NCI-H69 (cell line): Measurements from ENCODE around the gene ANKRD13D.
A peak's percentile ranks its signal among the peaks of the same experiment; 100 is the strongest.

Experiments
- DNase-seq: peaks from one replicate; lab custom pipeline; 2025; lab: John Stamatoyannopoulos, UW

Gene ANKRD13D

DNA sequence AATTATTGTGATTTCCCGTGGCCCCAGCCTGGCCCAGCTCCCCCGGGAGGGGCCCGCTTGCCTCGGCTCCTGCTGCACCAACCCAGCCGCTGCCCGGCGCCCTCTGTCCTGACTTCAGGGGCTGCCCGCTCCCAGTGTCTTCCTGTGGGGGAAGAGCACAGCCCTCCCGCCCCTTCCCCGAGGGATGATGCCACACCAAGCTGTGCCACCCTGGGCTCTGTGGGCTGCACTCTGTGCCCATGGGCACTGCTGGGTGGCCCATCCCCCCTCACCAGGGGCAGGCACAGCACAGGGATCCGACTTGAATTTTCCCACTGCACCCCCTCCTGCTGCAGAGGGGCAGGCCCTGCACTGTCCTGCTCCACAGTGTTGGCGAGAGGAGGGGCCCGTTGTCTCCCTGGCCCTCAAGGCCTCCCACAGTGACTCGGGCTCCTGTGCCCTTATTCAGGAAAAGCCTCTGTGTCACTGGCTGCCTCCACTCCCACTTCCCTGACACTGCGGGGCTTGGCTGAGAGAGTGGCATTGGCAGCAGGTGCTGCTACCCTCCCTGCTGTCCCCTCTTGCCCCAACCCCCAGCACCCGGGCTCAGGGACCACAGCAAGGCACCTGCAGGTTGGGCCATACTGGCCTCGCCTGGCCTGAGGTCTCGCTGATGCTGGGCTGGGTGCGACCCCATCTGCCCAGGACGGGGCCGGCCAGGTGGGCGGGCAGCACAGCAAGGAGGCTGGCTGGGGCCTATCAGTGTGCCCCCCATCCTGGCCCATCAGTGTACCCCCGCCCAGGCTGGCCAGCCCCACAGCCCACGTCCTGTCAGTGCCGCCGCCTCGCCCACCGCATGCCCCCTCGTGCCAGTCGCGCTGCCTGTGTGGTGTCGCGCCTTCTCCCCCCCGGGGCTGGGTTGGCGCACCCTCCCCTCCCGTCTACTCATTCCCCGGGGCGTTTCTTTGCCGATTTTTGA is 3.3 kb upstream of the ANKRD13D start:
- DNase-seq = no peak

DNA sequence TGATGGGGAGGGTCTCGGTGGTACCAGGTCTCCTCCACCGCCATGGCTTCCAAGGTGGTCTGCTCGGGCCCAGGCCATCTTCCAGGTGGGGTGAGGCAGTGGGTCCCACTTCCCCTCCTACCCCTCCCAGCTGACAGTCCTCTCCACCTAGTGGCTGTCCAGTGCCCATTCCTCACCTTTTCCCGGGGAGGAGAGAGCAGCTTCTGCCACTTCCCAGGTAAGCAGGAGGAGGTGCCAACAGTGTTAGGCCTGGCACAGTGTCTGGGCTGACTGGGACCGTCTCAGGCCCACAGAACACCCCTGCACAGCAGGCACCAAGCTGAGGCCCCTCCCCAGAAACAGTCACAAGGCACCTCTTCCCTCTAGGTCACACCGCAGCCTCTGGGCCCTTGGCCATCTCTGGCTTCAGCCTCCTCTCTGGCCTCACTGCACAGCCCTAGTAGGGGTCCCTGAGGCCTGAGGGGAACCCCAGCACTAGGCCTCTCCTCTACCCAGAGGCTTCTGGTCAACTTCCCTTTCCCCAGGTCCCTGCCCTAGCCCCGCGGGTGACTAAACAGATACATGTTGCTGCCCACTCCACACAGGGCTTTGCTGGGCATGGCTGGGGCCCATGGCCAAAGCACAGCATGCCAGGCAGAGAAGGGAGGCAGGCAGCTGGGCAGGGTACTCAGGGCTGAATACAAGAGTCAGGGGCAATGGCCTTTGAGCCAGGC is 2.3 kb upstream of the ANKRD13D start:
- no peak for DNase-seq

DNA sequence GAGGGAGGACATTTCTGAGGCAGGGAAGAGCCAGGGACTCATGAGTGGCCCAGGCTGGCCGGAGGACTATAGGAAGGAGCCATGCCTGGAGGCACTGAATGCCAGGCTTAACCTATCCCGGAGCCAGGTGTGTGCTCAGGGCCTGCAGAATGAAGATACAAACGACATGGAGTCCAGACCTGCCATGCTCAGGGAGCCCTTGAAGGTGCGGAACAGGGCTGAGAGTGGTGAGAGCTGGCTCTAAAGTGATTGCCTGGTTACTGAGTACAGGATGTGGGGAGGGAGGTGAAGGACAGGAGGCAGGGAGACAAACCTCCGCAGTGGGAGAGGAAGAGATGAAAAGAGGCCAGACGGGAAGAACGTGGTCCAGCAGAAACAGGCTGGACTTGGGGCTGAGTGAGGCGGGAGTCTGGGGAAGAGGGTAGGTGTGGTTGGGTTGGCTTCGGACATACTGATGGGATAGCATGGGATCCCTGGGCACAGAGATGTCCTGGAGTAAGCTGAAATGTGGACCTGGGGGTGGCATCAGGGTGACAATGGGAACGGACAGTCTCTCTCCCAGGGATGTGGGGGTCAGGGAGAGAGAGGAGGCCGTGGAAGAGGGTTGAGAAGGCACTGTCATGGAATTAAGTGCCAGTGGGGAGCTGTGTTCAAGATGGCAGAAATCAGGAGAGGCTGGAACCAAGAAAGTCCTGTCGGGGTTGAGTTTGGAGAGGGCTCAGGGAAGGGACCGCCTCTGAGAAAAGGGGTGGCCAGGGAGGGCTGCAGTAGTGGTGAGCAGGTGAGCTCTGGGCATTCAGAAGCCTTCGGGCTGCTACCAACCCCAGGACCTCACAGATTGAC is 1.5 kb upstream of the ANKRD13D start:
- no peak for DNase-seq

DNA sequence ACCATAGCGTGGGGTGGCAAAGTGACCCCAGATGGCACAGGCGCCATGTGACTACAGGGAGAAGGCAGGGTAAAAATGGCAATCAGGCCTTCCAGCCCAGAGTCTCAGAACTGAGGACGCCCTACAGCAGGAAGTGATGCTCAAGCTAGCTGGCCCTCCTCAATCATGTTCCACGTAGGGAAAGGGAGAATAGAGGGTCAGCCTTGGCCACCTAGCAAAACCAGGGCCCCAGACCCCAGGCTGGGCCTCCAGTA is 978 bp upstream of the ANKRD13D start:
- DNase-seq = no peak

DNA sequence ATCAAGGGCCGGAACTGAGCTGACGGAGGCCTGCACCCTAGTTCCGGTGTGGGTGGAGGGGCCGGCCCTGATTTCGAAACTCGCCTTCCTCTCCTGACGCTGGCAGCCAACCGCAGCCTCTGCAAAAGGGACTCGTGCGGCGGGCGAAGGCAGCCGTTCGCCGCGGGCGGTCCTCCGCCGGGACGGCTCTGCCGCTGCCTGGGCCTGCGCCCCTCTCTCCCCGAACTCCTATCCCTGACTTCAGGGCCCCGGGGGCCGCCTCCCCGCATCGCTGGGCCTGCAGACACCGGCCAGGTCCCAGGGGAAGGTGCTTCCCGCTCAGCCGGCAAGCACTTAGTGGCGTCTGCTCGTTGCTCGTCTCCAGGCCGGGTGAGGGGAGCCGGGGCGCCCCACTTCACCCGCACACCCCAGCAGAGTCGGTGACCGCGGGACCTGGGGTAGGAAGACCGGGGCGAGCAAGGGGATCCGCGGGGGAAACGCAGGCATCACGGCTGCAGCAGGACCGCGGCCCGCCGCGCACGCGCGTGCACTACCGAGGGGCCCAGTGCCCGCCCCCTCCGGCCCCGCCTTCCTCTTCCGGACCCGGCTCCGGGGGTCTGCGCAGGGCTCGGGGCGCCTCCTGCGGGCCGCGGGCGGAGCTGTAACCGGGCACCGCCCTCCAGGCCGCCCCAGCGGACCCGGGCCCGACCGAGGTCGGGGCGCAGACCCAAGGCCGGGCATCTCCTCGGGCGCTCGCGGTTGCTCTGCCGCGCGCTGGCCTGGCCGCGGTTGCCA is 464 bp upstream of the ANKRD13D start:
- DNase-seq = peak; percentile 95

DNA sequence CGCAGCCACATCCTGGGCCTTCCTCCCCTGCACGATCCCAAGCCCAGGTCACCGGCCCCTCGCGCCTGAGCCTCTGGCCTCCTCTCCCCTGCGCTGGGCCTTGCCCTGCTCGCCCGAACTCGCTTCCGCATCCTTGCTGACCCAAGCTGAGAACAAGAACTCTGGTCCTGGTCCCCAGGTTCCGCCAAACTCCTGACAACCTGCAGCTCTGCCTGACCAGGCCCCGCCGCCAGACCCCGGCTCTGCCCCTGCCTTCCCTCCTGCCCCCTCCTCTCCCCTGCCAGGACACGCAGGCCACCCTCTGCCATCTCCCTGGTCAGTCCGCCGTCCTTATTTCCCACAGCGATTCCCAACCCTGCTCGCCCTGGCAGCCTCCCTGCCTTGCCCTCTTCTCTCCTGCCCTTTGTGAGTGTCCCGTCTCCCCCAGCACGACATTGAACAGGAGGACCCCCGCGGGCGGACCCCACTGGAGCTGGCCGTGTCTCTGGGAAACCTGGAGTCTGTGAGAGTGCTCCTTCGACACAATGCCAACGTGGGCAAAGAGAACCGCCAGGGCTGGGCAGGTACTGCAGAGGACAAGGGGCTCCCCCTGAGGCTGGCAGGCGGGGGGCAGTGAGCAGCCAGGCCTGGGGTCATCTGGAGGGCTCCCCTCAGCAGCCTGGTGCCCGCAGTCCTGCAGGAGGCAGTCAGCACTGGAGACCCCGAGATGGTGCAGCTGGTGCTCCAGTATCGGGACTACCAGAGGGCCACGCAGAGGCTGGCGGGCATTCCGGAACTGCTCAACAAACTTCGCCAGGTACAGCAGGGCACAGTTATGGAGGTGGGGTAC is 762 bp downstream of the ANKRD13D start:
- DNase-seq = no peak

DNA sequence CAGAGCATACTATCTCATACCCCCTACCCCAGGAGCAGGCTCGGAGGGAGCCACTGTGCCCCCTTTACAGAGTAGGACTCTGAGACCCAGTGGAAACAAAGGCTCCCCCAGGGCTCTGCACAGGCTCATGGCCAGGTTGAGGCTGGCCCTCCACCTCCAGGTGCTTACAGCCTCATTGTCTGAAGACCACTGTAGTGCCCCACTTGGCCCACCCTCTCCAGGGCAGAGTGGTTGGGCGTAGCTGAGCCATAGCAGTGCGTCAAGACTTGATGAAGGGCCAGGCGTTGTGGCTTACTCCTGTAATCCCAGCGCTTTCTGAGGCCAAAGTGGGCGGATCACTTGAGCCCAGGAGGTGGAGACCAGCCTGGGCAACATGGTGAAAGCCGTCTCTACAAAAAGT is 1.7 kb downstream of the ANKRD13D start:
- no peak for DNase-seq

DNA sequence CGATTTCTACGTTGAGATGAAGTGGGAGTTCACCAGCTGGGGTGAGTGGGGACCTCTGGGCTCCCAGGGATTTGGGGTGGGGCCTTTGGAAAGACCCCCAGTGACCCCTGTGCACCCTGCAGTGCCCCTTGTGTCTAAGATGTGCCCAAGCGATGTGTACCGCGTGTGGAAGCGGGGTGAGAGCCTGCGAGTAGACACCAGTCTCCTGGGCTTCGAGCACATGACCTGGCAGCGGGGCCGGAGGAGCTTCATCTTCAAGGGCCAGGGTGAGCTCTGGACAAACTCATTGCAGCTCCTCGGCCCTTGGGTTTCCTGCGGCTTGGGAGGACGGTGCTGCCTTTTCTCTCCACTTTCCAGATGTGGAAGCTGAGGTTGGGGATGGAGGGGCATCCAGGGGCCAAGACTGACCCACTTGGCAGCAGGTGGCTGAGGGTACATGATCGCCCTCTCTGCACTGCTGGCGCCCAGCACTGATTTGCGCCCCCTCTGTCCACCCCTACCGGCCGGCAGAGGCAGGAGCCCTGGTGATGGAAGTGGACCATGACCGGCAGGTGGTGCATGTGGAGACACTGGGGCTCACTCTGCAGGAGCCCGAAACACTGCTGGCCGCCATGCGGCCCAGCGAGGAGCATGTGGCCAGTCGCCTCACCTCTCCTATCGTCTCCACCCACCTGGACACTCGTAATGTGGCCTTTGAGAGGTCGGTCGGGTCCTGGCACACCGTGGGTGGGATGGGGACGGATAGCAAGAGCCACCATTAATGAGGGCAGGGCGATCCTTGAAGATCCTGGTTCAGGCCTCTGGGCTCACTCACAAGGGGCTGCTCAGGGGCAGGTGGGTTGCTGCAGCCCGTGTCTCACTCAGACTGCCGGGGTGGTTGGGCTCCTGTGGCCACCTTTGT is 2.6 kb downstream of the ANKRD13D start:
- DNase-seq = no peak

DNA sequence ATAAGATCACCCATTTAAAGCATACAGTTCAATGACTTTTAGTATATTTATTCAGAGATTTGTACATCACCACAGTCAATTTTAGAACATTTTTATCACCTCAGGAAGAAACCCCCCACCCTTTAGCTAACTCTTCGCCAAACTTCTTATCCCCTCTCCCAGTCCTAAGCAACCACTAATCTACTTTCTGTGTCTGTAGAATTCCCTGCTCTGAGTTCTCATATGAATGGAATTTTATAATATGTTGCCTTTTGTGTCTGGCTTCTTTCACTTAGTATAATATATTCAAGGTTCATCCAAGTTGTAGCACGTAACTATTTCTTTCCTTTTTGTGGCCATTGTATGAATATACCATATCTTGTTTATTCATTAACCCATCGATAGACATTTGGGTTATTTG is 3.6 kb downstream of the ANKRD13D start:
- no peak for DNase-seq

DNA sequence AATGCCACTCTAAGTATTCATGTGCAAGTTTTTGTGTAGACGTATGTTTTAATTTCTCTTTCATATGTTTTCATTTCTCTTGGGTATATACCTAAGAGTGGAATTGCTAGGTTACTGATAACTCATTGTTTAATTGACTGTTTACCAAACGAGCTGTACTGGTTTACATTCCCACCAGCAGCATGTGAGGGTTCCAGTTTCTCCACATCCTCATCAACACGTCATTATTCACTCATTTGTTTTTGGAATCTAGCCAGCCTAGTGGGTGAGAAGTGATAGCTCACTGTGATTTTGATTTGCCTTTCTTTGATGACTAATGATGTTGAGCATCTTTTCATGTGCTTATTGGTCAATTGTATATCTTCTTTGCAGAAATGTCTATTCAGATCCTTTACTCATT is 4.0 kb downstream of the ANKRD13D start:
- DNase-seq = peak; percentile 67

DNA sequence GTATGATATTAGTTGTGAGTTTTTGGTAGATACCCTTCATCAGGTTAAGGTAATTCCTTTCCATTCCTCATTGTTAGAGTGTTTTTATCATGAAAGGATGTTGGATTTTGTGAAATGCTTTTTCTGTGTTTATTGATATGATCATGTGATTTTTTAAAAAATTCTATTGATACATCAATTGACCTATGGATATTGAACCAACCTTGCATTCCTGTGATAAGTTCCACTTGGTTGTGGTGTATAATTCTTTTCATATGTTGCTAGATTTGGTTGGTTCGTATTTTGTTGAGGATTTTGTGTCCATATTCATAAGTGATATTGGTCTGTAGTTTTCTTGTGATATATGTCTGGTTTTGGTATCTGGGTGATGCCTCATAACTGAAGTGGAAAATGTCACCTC is 6.7 kb downstream of the ANKRD13D start:
- peak; percentile 22 for DNase-seq

DNA sequence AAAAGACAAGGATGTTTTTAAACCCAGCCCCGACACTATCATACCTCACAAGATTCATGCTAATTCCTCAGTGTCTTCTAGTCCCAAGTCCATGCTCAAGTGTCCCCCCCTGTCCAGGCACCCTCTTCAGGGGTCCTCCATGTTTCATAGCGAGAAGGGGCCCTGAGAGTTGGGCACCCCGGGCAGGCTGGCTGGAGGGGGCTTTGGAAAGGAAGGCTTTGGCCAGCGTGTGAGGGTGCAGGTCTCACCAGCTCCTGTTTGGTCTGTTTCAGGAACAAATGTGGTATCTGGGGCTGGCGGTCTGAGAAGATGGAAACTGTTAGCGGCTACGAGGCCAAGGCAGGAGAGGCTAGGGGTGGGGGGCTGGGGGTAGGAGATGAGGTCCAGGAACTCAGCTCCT is 9.7 kb downstream of the ANKRD13D start:
- no peak for DNase-seq

DNA sequence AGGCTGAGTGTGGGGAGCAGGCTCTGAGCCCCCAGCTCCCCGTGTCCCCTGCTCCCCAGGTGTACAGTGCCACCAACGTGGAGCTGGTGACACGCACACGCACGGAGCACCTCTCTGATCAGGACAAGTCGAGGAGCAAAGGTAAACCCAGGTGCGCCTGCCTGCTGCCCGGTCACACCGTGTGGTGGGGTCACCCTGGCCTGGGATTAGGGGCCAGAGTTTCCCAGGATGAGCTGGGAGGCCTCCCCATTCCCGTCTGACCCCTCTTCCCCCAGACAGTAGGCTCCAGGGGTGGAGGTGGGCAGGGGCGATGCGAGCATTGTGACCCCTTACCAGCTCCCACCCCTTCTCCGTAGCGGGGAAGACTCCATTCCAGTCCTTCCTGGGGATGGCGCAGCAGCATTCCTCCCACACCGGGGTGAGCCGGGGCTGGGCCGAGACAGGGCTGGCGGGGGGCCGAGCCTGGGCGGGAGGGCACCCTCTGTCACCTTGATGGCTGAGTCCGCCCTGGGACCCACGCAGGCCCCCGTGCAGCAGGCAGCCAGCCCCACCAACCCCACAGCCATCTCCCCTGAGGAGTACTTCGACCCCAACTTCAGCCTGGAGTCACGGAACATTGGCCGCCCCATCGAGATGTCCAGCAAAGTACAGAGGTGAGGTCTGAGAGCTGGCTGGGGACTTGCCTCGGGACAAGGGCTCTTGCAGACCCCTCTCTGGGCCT is 10.5 kb downstream of the ANKRD13D start:
- no peak for DNase-seq

DNA sequence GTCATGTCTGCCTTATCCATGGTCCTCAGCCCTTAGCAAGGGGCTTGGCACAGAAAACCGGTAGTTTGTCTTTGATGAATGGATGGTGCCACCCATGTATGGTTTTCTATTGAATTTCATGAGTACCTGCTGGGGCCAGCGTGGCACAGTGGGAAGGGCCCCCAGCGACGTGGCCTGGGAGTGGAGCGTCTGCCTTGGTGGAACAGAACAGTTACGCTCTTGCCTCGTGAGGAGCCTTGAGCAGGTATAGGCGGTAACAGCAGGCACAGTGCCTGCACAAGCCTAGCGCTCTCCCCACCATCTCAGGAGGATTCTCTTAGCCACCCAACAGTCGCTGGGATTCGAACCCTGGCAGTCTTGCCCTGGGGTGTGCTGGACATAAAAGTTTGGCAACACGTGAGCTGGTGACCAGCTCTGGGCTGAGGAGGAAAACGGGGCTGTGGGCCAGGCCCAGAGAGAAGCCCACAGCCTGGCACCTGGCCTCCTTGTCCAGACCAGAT is 11.2 kb downstream of the ANKRD13D start:
- DNase-seq = no peak

DNA sequence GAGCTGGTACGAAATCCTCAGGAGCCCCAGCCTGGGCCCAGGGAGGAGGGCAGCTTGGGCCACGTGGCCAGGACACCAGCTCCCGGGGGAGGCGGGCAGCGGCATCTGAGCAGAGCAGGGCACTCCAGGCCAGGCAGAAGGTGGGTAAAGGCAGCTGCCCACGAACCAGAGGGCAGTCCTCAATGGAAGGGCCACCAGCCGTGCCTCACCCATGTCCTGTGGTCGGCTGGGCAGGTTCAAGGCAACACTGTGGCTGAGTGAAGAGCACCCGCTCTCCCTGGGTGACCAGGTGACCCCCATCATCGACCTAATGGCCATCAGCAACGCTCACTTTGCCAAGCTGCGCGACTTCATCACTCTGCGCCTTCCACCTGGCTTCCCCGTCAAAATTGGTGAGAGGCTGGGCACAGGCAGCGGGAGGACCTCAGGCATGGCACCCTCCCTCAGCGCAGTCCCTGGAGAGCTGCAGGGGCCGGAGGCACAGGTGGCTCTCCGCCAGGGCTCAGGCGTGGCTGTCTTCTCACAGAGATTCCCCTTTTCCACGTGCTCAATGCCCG is 11.7 kb downstream of the ANKRD13D start:
- DNase-seq = no peak

DNA sequence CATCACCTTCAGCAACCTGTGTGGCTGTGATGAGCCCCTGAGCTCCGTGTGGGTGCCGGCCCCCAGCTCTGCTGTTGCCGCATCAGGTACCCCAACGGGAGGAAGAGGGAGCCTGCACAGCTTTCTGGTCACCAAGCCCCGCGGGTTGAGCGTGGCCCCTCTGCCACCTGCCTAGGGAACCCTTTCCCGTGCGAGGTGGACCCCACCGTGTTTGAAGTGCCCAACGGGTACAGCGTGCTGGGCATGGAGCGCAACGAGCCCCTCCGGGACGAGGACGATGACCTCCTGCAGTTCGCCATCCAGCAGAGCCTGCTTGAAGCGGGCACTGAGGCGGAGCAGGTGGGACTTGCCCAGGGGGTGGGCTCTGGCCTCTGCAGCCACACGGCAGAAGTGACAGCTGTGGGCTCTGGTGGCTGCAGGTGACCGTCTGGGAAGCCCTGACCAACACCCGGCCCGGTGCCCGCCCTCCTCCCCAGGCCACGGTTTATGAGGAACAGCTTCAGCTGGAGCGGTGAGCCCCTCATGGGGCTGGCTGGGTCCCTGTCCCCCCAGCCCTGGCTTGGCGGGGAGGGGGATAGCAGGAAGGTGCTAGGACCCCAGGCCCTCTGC is 12.3 kb downstream of the ANKRD13D start:
- no peak for DNase-seq

DNA sequence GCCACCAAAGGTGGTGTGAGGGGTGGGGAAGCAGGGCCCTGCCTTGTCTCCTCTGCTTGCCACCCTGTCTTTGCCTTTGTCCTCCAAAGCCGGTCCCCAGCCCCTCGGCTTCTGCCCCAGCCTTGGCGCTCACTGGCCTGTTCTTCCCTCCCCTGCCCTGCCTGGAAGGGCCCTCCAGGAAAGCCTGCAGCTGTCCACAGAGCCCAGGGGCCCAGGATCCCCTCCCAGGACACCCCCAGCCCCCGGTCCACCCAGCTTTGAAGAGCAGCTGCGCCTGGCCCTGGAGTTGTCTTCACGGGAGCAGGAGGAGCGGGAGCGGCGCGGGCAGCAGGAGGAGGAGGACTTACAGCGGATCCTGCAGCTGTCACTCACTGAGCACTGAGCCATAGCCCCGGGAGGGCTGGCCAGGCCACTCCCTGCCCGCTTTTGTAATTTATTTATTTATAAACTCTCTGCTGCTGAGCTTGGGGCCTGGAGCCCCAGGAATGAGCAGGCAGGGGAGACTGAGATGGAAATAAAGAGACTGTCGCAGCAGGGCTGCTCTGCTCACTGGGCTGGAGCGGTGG is 12.9 kb downstream of the ANKRD13D start:
- peak; percentile 51 for DNase-seq

DNA sequence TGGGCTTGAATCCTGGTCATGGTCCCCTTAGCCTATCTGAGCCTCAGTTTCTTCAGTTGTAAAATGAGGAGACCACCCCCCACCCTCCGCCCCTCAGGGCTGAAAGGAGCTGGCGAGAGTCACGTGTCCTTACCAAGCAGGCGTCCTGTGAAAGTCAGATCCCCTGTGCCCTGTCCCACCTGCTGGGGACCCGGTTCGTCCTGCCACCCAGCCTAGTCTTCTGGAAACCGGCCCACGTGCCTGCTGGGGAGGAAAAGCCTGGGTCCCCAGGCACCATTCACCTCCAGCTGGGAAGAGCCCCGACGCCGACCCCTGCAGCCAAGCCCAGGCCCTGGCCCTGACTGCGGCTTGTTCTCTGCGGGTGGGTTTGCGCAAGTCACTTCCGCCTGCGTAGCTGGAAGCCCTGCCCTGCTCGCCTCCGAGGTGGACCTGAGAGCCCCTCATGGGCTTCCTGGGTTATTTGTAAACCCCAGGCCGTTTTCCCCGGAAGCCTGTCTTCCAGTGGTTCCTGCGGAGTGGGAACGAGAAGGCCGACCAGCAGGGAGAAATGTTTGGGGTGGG is 13.5 kb downstream of the ANKRD13D start:
- peak; percentile 66 for DNase-seq
